ENCODE data around the gene CYFIP1.

CYFIP1 gene

DNA sequence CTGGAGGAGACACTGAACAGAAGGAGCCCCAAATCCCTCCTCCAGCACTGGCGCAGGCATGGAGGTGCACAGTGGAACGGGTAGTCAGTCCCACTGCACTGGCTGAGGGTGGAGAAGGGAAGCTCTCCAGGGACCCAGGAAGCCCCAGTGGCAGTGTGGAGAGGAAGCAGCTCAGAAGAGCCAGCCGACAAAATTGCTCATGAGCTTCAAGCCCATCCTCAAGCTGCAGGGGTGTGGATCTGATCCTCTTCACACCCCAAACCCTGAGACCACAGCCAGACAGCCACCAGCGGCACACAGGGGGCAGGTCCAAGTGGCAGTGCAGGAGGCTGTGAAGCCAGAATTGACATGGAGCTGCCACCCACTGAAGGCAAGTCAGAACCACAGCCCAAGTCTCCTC, 32.1 kb downstream of the CYFIP1 start:
- no peak for DNase-seq

DNA sequence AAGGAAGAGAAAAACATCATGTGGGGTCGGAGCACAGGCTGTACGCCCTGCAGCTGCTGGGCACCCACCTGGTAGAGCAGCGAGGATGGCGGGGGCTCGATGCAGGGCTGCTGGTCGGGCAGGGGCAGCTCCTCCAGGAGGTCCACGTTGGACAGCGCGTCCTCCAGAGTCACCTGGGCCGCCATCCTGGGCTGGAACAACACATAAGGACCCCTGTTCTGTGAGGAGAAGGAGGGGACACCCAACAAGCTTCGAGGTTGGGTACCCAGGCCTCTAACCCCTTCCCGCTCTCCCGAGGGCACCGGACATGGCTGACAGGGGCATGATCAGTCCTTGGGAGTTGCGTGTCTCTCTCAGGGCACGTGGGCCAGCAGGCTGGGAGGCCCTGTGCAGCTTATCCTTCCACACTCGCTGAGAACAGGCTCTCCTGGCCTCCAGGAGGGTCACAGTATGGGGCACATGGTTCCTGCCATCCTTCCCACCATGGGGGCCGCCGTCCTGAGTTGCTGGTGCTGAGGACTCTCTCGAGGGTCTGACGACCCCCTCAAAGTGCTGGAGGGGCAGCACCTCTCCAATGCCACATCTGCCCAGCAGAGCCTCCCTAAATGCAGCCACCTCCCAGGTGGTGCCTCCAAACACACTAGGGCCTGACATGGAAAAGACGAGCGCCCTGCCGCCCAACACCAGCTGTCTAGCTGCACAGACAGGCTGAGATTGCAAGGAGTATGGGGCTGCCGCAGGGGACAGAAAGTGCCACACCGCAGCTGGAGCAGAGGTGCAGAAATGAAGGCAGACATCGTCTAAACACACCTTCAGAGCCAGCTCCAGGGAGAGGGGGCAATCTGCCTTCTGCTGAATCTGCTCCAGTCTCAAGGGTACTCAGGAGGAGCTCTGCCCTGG, 32.8 kb downstream of the CYFIP1 start:
- DNase-seq = no peak

DNA sequence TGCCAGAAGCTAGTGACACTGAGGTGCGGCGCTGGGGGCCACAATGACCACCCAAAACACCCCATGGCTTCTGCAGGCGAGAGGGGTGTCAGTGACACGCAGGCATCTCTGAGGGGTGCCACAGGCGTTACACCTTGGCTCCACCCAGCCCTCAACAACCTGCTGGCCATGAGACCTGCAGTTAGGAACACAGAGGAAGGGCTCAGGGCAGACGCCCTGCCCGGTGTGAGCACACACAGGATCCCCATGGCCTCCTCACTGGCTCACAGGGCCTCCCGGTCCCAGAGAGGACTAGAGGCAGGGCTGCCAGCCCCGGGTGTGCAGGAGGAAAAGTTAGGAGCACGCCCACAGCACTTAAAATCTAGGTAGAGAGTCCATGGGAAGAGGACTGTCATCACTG, 35.1 kb downstream of the CYFIP1 start:
- no peak for DNase-seq

DNA sequence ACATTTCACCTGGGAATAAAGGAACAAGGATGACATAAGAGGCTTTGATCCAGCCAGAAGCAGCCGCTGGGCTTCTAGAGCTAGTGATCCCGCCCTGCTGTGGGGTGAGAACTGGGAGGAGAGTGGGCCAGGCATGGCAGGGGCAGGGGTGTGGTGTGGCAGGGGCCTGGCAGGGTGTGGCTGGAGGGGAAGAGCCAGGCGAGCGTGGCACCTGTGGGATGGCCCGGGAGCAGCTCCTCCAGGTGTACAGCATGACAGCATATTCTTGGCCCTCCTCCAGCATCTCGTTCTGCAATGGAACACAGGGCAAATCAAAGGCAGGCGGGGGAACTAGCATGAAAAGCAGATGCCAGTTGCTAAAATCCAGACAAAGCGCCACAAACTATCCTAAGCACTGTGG, 35.5 kb downstream of the CYFIP1 start:
- DNase-seq = no peak

DNA sequence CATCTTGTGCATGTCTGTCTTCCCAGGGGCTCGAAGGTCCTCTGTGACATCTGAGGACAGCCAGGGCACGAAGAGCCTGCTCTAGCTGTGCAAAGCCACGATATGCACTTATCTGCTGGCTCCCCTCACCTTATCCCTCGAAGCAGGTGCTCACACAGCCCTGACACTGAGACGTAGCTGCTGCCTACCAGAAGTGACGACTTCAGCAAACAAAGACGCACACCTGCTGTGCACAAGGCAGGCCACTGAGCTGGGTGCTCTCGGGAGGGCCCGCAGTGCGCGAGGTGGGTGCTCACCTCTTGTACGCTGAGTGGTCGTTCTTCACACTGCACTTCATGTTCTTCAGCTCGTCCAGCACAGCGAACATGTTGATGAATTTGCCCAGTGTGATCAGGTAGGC, 37.3 kb downstream of the CYFIP1 start:
- no peak for DNase-seq

DNA sequence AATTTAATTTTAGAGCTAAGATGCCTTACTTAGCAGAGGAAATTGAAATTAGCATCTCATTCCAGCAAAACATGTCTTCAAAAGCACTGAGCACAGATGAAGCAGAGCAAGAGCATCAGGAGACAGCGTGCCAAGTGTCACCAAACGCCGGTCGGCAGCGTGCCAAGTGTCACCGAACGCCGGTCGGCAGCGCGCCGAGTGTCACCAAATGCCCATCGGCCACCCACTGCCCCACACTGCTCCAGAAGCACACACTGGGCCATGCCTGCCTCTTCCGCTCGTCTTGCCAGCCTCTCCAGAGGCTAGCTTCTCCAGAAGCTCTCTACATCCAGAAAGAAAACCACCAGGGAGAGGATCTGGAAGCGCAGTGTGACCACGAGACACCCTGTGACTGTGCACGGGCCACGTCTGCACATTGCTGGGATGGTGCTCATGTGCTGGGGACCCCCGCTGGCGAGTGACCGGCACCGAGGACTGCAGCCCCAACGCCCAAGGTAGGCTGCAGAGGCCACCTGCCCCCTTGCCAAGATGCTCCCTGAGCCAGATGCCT, 37.8 kb downstream of the CYFIP1 start:
- no peak for DNase-seq

DNA sequence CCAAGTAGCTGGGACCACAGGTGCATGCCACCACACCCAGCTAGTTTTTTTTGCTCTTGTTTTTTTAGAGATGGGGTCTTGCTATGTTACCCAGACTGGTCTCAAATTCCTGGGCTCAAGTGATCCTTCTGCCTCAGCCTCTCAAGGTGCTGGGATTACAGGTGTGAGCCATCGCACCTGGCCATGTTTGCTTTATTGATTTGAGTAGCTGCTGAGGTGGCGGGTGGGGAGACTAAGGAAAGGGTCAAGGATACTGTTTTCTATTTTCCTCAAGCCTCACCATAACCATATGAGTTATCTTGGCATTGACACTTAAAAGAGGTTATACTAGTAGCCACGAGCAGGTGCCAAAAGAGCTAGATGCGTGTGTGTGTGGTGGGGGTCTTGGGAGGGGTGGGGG, 39.0 kb downstream of the CYFIP1 start:
- no peak for DNase-seq

- no peak for DNase-seq
Measured at GRCh38 chr15:22939652-22940061, 40.5 kb downstream of the CYFIP1 start.

DNA sequence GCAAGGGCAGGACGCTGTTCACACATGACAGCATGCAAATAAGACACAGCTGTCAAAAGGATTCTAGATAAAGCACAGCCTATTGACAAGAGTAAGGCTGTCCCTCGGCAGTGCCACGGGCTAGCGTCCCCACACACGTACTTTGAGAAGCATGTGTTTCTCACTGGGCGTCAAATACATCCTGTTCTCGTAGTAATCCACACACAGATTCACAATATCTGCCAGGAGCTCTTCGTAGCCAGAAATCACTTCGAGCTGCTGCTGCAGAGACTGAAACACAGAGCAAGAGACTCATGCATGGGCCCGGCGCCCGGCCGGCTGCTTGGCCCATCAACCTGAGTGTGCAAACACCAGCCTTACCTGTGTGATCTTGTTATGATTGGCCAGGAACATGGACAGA, 41.1 kb downstream of the CYFIP1 start:
- DNase-seq = no peak

DNA sequence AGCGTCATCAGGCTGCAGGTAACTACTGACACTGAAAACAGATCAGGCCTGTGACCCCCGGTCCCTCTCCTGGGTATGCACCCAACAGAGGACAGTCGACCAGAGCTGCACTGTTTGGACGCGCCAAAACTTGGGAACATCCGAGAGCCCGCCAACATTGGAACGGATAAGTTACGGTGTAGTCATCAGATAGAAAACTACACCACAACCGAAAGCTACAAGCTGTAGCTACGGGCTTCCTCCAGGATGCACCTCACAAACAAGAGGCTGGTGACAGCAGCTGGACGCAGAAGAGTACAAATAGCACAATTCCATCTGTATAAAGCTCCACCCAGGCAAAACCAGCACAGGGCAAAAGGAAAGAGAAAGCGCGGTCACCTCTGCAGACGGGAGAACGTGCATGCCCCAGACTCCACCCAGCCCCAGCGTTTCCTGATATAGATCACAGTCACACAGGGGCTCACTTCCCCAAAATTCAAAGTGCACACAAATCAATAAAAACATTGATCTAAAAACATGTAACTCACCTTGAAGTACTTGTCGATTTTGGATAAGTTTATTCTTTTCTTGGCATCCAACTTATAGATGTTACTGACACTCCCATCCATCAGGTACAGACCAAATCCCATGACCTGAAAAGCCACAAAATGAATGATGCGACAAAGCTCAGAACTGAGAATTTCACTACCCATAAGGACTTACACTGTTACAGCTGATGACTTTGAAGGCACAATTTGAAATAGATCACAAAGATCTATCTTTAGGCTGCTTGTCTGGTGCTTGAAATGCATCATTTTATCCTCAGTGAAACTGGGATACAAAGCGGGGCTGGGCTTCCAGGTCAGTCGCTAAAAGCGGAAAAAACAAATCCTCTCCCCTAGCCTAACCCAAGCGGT, 43.3 kb downstream of the CYFIP1 start:
- DNase-seq = no peak

DNA sequence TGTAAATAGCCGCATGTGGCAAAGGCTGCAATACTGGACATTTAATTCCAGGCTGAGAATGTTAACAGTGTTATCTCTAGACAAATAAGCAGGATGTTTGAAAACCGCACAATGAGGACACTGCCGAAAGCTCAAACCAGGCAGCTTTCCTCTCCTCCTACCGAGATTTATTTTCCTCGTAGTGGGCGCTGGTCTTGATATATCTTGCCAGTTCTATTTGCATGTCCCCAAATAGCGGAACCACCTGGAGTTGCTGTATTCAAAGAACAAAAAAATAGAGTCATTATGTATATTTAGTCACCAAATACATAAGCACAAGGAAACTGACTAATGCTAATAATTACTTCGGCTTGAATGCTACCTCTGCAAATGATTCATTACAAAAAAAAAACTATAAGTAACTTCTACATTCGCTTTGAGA, 46.5 kb downstream of the CYFIP1 start:
- no peak for DNase-seq

- DNase-seq = no peak
Measured at GRCh38 chr15:22931784-22932536, 48.2 kb downstream of the CYFIP1 start.

DNA sequence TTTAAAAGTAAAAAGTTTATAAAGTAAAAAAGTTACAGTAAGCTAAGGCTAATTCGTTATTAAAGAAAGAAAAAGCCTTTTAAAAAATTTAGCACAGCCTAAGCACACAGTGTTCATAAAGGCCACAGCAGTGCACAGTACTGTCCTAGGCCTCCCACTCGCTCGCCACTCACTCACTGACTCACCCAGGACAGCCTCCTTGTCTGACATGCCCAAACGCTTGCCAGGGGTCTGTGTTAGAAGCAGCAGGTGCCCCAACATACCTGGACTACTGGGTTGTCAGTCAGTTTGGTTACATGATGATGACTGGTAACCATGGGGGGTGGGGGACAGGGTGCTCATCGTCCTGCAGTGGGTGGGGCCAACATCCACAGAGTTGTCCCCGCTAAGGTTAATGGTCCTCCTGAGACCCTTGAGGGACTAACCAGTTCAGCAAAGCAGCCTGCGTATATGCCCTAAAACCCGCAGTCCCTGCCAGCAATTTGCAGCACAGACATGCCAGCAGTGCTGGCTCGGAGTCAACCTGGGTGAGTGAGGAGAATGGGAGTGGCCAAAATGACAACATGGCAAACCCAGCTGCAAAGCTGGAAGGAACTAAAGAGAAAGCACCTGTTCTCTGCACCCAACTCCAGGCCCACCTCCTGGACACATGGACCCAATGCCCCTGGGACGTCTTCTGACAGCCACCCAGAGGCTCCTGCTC, 49.2 kb downstream of the CYFIP1 start:
- no peak for DNase-seq

GRCh38 chr15:22927761-22928160, 52.4 kb downstream of the CYFIP1 start:
- DNase-seq = no peak

DNA sequence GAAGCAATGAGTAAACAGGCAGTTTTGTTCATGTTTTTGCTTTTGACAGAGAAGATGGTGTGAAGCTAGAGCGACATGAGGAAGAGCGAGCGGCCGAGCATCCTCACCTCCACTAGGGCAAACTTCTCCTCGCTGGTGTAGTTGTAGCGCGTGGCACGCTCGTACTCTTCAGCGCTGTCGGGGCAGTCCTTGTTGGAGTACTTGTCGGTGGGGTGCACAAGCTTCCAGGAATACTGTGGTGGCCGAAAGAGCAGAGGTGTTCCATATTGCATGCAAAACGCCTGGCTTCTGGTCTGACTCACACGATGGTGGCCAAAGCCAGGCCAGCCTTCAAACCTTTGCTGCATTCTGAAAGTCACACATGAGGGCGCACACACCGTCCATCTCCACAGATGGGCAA, 54.3 kb downstream of the CYFIP1 start:
- DNase-seq = no peak

DNA sequence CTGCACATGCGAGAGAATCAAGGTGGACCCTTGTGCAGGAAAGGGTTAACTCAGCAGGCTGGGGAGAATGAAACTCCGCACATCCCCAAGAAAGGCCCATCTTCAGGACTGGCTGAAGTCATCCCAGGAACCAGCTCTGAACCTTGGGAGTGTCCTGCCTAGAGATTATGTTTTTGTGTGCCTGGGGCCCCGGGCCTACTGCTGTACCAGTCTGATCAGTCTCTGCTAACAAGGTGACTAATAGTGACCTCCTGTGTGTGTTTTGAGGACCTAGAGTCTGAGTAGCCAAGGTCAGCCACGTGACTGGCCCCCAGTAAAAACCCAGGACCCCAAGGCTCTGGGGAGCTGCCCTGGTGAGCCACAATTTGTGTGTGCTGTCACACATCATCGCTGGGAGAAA, 58.2 kb downstream of the CYFIP1 start:
- no peak for DNase-seq

- DNase-seq = no peak
Measured at GRCh38 chr15:22919171-22919570, 61.0 kb downstream of the CYFIP1 start.

- no peak for DNase-seq
Measured at GRCh38 chr15:22918596-22919140, 61.5 kb downstream of the CYFIP1 start.

DNA sequence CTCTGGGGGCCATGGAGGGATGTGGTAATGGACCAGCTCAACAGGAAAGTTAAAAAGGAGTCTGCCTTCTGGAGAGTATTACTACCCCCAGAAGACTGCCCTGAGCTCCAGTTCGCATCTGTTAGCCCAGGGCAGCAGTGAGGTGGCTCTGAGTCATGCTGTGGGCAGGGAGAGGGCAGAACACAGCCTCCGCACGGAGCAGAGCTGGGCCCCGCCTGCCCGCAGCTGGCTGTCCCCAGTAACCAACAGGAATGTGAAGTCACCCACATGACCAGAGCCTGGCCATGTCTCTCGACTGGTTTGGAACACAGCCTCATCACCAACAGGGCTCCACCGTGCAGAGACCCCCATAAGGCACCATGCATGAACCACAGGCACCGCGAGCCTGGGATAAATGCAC, 62.1 kb downstream of the CYFIP1 start:
- DNase-seq = no peak

DNA sequence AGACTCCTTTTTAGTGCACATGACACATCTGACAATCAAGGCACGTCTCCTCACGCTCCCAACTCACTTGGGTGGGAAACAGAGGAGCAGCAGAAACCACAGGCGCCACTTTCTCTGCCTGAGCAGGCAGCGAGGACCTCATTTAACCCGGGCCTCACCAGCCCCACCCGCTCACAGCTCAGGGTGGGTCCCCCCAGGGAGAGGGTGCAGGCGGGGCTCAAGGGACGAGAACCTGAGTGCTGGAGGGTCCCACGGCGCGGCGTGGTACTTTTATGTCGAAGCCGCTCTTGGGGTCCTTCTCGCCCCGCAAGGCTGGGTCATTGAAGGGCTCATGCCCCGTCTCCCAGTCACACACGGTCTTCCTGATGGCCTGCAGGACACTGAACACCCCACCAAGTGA, 62.6 kb downstream of the CYFIP1 start:
- no peak for DNase-seq

- no peak for DNase-seq
Measured at GRCh38 chr15:22916606-22917350, 63.4 kb downstream of the CYFIP1 start.

Measured in stimulated activated naive CD4-positive, alpha-beta T cell (primary cell).